A375 (cell line): ENCODE data around the gene WDR55. TPM values are rescaled to one million over a fixed set of nuclear protein-coding genes. Genes with fewer than 3 reads are reported as not detected.

Experiments
- small RNA-seq: library from RNA; depleted of rRNA; stranded (forward); fragments of <200 nt; gene quantifications from one replicate; pipeline ENCODE3, GENCODE V24; 2014
- total RNA-seq: library from RNA; depleted of rRNA; stranded (reverse); fragments of >200 nt; shearing (Covaris generic); gene quantifications from 2 replicates; pipeline ENCODE4 v1.2.3, GENCODE V29; 2014; rRNA removed

WDR55 gene
- 24.7 and 29.2 TPM in 2 replicates for total RNA-seq

GRCh38 chr5:140664359-140665119 lies at the start of gene WDR55:
Gene WDR55 (plus strand): TSS chr5:140664904. CDS start chr5:140664913, 9 bp downstream.

GRCh38 chr5:140633021-140633471 lies 31.7 kb upstream of the WDR55 start, which contains the start of gene CD14:
Gene CD14 (minus strand): TSS chr5:140633175. CDS start chr5:140633071, 104 bp downstream.

DNA sequence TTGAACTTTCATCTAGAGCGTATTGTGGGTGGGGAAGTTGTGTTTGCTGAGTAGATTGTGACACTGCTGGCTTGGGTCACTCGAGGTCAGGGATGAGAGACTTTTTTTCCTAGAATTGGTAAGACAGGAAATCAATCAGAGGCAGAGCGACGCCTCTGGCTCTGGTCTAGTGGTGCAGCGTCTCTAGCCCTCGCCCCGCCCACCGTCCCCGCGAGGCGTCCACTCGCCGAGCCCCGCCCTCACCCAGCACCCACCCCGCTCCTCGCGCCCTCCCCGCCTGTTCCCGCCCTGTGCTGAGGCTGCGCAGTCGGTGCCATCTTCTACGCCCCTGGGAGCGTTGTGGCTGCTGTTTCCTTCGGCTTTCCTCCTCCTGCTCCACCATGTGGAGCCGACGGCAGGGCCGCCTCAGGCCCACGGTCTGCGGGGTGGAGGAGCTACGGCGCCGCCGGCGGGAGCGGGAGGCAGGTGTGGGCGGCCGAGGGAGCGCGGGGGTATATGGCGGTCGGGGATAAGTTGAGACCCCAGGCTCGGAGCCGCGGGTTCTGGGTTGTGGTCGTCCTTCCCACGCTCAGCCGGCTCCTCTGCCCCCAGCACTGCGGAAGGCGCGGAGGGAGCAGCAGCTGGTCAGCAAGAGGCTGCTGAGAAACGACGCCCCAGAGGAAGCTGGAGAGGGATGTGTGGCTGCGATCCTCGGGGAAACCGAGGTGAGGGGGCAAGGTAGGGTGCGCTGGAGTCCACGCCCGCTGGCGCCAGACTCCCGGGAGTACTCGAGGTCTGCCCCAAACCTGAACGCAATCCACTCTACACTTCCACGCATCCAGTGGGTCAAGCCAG lies 25.3 kb upstream of the WDR55 start, which contains the start of gene TMCO6:
TMCO6 (plus strand) TSS at position 304 of the 834 bp plus-strand sequence; CDS start at position 381, 77 bp downstream.

DNA sequence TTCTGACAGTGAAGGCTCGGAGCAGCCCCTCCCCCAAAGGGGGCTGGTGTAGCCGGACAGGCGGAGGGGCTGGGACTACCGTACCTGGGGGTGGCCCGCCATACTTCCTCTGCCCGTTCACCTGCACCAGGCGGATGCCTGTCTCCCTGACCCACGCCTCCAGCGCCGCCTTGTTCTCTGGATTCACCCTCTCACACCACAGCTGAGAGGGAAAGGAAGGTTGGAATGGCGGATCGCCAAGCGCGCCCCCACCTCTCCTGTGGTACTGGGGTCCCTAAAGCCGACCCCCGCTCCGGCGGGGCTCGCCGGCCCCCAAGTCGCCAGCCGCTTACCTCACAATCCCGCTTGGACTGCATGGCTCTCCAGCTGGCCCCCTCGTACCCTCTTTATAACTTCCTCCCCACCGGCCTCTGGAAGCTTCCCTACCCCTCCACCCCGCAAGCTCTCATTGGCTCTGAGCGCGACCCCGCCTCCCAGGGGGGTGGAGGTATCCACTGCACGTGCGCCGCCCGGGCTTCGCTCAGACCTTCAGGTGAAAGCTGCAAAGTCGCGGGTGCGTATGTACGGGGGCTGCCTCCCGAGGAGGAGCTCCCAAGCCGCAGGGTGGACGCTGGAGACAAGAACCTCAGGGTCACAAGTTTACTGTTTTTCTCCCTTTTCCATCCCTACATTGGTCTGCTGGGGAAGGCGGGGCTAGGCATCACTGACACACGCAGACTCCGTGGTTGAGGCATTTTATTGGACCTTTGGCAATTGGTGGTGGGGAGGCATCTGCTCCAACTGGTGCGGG lies 8.7 kb downstream of the WDR55 start, which contains the start of gene DND1:
DND1 (minus strand) TSS at position 390 of the 790 bp plus-strand sequence; CDS start at position 356, 34 bp downstream.

DNA sequence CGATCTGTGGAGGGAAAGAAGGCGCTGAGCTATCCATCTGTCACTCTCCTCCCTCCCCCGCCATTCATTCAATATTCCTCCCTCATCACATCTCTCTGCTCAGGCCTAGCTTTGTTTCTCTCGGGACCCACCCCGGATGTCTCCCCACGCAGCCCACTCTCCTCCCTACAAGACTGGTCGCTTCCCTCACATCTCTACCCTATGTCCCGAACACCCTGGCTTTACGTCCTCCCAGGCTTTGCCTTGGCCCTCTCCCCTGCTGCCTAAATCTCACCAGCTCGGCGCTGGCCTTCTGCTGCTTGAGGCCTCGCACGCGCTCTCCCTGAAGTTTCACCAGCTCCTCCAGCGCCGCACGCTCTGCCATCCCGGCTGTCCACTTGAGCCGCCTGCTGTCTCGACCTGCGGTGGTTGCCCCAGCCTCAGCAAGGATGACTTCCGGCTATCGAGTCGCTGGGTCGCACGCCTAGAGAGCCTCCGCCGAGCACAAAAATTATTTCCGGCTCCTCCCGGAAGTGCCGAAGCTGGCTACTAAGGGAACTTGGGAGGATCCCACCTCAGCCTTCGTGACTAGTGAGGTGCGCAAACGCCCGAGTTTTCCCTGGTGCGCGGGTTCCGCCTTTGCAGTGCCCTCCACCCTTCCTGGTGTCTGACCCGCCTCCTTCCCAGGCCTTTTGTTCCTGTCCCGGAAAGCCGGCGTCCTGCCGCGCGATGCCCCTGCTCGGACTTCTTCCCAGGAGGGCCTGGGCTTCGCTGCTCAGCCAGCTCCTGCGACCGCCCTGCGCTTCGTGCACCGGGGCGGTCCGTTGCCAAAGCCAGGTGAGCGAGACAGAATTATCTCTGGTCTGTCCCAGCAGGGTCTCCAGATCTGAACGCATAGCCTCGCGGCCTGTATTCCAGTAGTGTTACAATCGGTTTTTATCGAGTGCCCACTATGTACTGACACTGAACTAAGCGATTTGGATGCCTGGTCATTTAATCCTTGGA lies 26.5 kb downstream of the WDR55 start, which contains the start of the genes HARS1 and HARS2:
HARS1 (minus strand) TSS at position 430 of the 984 bp plus-strand sequence; CDS start at position 364, 66 bp downstream.
HARS2 (plus strand) TSS at position 515 of the 984 bp plus-strand sequence; CDS start at position 709, 194 bp downstream.

DNA sequence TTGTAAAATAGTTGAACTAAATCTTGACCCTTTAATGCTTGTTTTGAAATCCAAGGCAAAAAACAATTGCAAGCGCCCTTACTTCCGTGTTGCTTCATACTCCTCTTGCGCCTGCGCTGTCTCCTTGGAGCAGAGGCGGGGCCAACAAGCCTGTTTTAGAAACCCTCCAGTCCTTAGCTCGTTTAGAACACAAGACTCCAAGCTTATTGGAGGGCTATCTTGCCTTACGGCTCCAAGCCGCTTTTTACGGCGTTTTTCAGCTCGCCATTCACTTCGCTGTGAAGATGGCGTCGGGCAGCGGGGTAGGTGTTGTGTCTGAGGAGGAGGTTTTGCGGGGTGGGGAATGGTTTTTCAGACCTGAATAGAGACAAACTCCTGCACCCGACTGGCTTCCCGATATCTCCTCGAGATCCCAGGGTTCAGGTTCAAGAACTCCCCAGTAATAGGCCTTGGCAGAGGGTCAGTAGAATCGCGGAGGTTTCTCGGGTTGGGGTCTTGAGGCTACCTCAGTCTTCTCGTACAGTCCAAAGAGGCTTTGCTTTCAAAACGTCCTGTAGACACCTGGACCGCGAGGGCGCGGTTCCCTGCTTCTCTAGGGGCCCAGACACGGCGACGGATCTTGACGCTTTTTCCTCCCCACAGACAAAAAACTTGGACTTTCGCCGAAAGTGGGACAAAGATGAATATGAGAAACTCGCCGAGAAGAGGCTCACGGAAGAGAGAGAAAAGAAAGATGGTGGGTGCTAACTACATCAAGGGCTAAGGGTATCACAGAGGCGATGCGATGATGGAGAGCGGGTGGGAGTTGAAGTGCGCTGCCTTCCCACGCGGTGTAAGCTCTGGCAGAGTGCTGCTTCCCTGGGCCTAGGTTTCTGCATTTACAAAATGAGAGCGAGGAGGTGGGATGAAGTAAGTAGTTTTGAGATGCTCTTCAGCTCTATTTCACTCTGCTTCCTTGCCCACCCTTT lies 35.8 kb downstream of the WDR55 start, which contains the start of gene ZMAT2:
ZMAT2 (plus strand) TSS at position 271 of the 968 bp plus-strand sequence; CDS start at position 285, 14 bp downstream.

Small RNA genes within 50 kb of the gene (small RNA-seq; reads per million reads assigned to genes)
- gene VTRNA1-1 = 13.1 reads per million, percentile 90 among the genes with 10 or more reads in this experiment
- gene VTRNA1-2 = 2.8 reads per million, percentile 79 among the genes with 10 or more reads in this experiment

Other genes starting within 250 kb of the WDR55 start
- 1.2 and 1.5 TPM in 2 replicates for gene EIF4EBP3, start 117.2 kb upstream of the WDR55 start, total RNA-seq
- 75.4 and 81.9 TPM in 2 replicates for gene SRA1, start 107.4 kb upstream of the WDR55 start, total RNA-seq
- gene APBB3, start 100.3 kb upstream of the WDR55 start, total RNA-seq = 21.5 and 23.7 TPM in 2 replicates
- 19.0 and 19.4 TPM in 2 replicates for gene SLC35A4, start 100.1 kb upstream of the WDR55 start, total RNA-seq
- gene CD14, start 31.7 kb upstream of the WDR55 start, total RNA-seq = 0.30 and 0.66 TPM in 2 replicates
- gene TMCO6, start 25.5 kb upstream of the WDR55 start, total RNA-seq = 22.0 and 35.5 TPM in 2 replicates
- gene NDUFA2, start 17.3 kb upstream of the WDR55 start, total RNA-seq = 98.0 and 106 TPM in 2 replicates
- 156 and 166 TPM in 2 replicates for gene IK, start 17.1 kb upstream of the WDR55 start, total RNA-seq
- 1.2 and 2.6 TPM in 2 replicates for gene DND1, start 8.7 kb downstream of the WDR55 start, total RNA-seq
- 181 and 182 TPM in 2 replicates for gene HARS1, start 26.5 kb downstream of the WDR55 start, total RNA-seq
- 36.4 and 42.9 TPM in 2 replicates for gene HARS2, start 26.6 kb downstream of the WDR55 start, total RNA-seq
- gene ZMAT2, start 35.5 kb downstream of the WDR55 start, total RNA-seq = 54.2 and 64.0 TPM in 2 replicates
- 2.1 and 2.5 TPM in 2 replicates for gene PCDHA1, start 121.2 kb downstream of the WDR55 start, total RNA-seq
- gene PCDHA2, start 129.9 kb downstream of the WDR55 start, total RNA-seq = 0.96 and 1.3 TPM in 2 replicates
- 1.6 and 2.5 TPM in 2 replicates for gene PCDHA3, start 136.2 kb downstream of the WDR55 start, total RNA-seq
- gene PCDHA4, start 142.2 kb downstream of the WDR55 start, total RNA-seq = 2.4 and 3.2 TPM in 2 replicates
- gene PCDHA5, start 156.7 kb downstream of the WDR55 start, total RNA-seq = 2.5 and 3.0 TPM in 2 replicates
- 11.5 TPM in 2 replicates for gene PCDHA6, start 163.1 kb downstream of the WDR55 start, total RNA-seq
- 3.0 and 4.4 TPM in 2 replicates for gene PCDHA7, start 169.4 kb downstream of the WDR55 start, total RNA-seq
- 0.37 and 0.53 TPM in 2 replicates for gene PCDHA8, start 176.3 kb downstream of the WDR55 start, total RNA-seq
- gene PCDHA9, start 183.5 kb downstream of the WDR55 start, total RNA-seq = 1.8 and 2.2 TPM in 2 replicates
- gene PCDHA10, start 191.0 kb downstream of the WDR55 start, total RNA-seq = 1.5 and 1.8 TPM in 2 replicates
- gene PCDHA11, start 204.1 kb downstream of the WDR55 start, total RNA-seq = 1.9 and 4.9 TPM in 2 replicates
- gene PCDHA12, start 210.4 kb downstream of the WDR55 start, total RNA-seq = 2.8 and 3.7 TPM in 2 replicates
- gene PCDHA13, start 217.2 kb downstream of the WDR55 start, total RNA-seq = 1.3 and 1.4 TPM in 2 replicates